Gastrocnemius medialis (tissue), 4 donors: ENCODE data around the gene MIGA1. TPM values are rescaled to one million over a fixed set of nuclear protein-coding genes. Genes with fewer than 3 reads are reported as not detected.

Experiments used
- ATAC-seq, 2 donors: fragments of 150-250 bp; one replicate each; pipeline ENCODE4 v1.9.1; 2016
- DNase-seq, 2 donors: peaks; one replicate each; pipeline ENCODE4 v3.0.0-alpha.2; 2019
- H3K27ac ChIP-seq, 4 donors: fragments of 200-600 bp; sonication (generic); 1 replicate in 1 of 4; 2 replicates in 3 of 4; pipeline ENCODE4 v1.5.1; 2016 to 2018; ENCODE audit warnings: mild to moderate bottlenecking in 2 of 4, moderate library complexity in 1 of 4
- H3K27me3 ChIP-seq, 3 donors: fragments of 200-600 bp; sonication (generic) in 2 of 3; 1 replicate in 1 of 3; 2 replicates in 2 of 3; pipeline versions ENCODE4 v1.5.1 to v1.6.0; 2016 to 2019; ENCODE audit warnings: mild to moderate bottlenecking in 1 of 3, moderate library complexity in 1 of 3
- H3K36me3 ChIP-seq, 2 donors: fragments of 200-600 bp; sonication (generic) in 1 of 2; one replicate each; pipeline ENCODE4 v1.5.1; 2017 to 2018
- H3K4me1 ChIP-seq, 2 donors: fragments of 200-600 bp; sonication (generic) in 1 of 2; one replicate each; pipeline ENCODE4 v1.5.1; 2016 to 2017; ENCODE audit warnings: mild to moderate bottlenecking in 2 of 2
- H3K4me3 ChIP-seq, 4 donors: fragments of 200-600 bp; sonication (generic) in 3 of 4; 1 replicate in 1 of 4; 2 replicates in 3 of 4; pipeline ENCODE4 v1.5.1; 2016 to 2019; ENCODE audit warnings: mild to moderate bottlenecking in 2 of 4
- H3K9me3 ChIP-seq, 3 donors: fragments of 200-600 bp; sonication (generic) in 2 of 3; 1 replicate in 1 of 3; 2 replicates in 2 of 3; pipeline ENCODE4 v1.5.1; 2016 to 2019
- POLR2A ChIP-seq, 2 donors: fragments of 450-650 bp; IDR thresholded peaks; one replicate each; pipeline ENCODE4 v1.6.1; 2017; ENCODE audit warnings: antibody characterized with exemption in 2 of 2, mild to moderate bottlenecking in 2 of 2, moderate library complexity in 2 of 2
- in situ Hi-C, 4 donors: fragments of 200-750 bp; cut with MboI; loops; one replicate each; pipeline versions ENCODE4 v1.15.0 to v1.8.0; 2017; ENCODE audit warnings: low sequenced_read_pairs in 4 of 4
- intact Hi-C: fragments of 100-400 bp; cut with DNase I; formaldehyde crosslinking; loops from one replicate; pipeline ENCODE4 v1.15.1; 2023; ENCODE audit warnings: low total_unique reads
- total RNA-seq, 4 donors: library from RNA; depleted of rRNA; stranded (reverse); fragments of >200 nt; gene quantifications; one replicate each; pipeline versions ENCODE4 v1.1.0 to v1.2.3, GENCODE V29; 2016
- TF ChIP-seq, protein P1 (sequence below), 5 experiments: fragments of 450-650 bp in 3 of 5; fragments of 200-600 bp in 2 of 5; sonication (generic) in 2 of 5; IDR thresholded peaks in 4 of 5; conservative IDR thresholded peaks in 1 of 5; 1 replicate in 4 of 5; 2 replicates in 1 of 5; pipeline ENCODE4 v1.5.1; 2016 to 2019; ENCODE audit warnings: antibody characterized with exemption in 5 of 5, mild to moderate bottlenecking in 3 of 5, moderate library complexity in 3 of 5

MIGA1 gene
- total RNA-seq, 4 donors from 2014 or later = 15.0 to 21.7 (median 19.2) TPM

DNA sequence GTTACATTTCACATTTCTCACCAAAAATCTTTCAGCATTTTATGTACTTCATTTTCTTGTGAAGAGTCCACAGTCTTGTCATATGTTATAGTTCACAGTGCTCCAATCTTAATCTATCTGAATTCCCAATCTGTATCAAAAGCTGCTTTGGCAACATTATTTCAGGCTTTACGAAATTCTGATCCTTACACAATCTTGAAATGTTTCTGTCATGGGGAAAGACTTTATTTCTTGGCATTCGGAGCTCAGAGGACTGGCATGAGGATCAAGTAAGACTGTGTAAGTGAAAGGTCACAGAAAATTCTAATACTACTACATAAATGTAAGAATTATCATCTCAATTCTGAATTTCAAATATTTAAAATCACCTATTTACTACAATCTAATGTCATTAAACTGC is 21.8 kb upstream of the MIGA1 start:
- no peaks in the 10 kb centered on the region for H3K27me3 ChIP-seq
- TF ChIP-seq POLR2A (IDR thresholded peaks at IDR 0.05) = no peak
- TF ChIP-seq, protein P1, sequence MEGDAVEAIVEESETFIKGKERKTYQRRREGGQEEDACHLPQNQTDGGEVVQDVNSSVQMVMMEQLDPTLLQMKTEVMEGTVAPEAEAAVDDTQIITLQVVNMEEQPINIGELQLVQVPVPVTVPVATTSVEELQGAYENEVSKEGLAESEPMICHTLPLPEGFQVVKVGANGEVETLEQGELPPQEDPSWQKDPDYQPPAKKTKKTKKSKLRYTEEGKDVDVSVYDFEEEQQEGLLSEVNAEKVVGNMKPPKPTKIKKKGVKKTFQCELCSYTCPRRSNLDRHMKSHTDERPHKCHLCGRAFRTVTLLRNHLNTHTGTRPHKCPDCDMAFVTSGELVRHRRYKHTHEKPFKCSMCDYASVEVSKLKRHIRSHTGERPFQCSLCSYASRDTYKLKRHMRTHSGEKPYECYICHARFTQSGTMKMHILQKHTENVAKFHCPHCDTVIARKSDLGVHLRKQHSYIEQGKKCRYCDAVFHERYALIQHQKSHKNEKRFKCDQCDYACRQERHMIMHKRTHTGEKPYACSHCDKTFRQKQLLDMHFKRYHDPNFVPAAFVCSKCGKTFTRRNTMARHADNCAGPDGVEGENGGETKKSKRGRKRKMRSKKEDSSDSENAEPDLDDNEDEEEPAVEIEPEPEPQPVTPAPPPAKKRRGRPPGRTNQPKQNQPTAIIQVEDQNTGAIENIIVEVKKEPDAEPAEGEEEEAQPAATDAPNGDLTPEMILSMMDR (IDR thresholded peaks at IDR 0.05 in 4 of 5, conservative IDR thresholded peaks at IDR 0.05 in 1 of 5) = no peak
- in situ Hi-C loops = loop anchor here in 1 of 4 donors (25.0 kb wide), 1 partner anchor 355 kb away; no protein-coding TSS in a partner anchor
- no peaks in the 10 kb centered on the region for H3K36me3 ChIP-seq
- H3K9me3 ChIP-seq = no peaks in the 10 kb centered on the region
- H3K4me3 ChIP-seq = peak overlapping the region in 1 of 4 donors; percentile 84
- intact Hi-C loops = loop anchor here (2.0 to 5.0 kb wide), 2 partner anchors 75 to 145 kb away; partner anchors contain the start of gene ZZZ3
- ATAC-seq (peak; percentile 18 to 35), DNase-seq (no peak)
- peaks cover 35 to 45% of the 10 kb centered on the region in 2 donors for H3K4me1 ChIP-seq
- peak overlapping the region; percentile 82 to 97 (median 88) for H3K27ac ChIP-seq

DNA sequence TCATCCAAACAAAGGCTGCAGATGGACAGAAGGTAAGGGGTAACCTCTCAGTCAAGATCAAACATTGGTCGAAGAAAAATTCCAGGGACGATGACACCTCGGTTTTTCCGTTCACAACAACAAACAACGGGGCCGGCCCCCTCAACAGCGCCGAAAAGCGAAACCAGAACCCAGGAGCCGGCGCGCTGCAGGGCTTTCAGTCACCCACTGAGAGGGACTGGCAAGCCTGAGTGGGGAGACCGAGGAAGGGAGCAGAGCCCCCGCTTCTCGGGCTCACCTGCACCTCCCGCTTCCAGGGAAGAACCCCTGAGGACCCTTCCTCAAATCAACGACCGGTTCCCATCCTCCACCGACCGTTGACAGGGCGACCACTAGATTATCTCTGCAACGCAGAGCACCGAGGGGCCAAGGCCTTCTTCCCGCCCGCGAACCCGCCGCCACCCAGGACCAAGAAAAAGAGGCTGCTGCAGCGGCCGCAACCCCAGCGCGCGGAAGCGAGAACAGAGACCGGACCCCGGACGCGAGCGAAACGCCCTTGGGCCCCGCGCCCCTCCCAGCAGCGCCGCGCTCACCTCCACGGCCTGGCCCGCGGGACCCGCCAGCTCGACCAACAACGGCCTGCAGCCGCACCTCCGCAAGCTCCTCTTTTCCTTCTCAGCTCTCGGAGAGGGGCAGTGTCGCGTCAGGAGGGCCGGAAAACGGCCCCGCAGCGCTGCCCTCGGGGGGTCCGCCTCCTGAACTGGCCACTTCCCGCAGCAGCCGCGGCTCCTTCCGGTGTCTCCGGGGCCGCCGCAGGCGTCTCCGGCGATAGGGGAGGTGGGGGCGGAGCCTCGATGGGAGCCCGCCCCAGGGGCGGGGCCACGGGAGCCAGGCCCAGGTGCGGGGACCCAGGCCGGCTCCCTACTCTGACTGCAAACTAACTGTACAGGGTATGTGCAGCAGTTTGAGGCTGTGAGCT is 20.1 kb upstream of the MIGA1 start, which contains the start of gene USP33:
TSS of gene USP33 (minus strand) at position 782 of the 958 bp plus-strand sequence. CDS start 18,155 bp downstream, outside the sequence.
- Histone ChIP-seq H3K4me3 (peak within 1 kb of the TSS; percentile 84 to 100 (median 94)), H3K9me3 (no peaks in the 10 kb centered on the region), H3K27ac (peak within 1 kb of the TSS; percentile 82 to 97 (median 88)), H3K27me3 (no peaks in the 10 kb centered on the region), H3K36me3 (no peaks in the 10 kb centered on the region), H3K4me1 (peaks cover 29 to 36% of the 10 kb centered on the region in 2 donors)
- ATAC-seq = peak; percentile 88 to 93
- in situ Hi-C loops (loop anchor here in 1 of 4 donors (25.0 kb wide), 1 partner anchor 353 kb away; no protein-coding TSS in a partner anchor), intact Hi-C loops (loop anchor here (1.0 to 5.0 kb wide), 3 partner anchors 20 to 143 kb away; partner anchors contain the start of genes MIGA1 and ZZZ3)
- peak; percentile 78 to 85 for TF ChIP-seq POLR2A (IDR thresholded peaks at IDR 0.05)
- TF ChIP-seq, protein P1 (IDR thresholded peaks at IDR 0.05 in 4 of 5, conservative IDR thresholded peaks at IDR 0.05 in 1 of 5) = no peak
- peak; percentile 78 to 84 for DNase-seq

DNA sequence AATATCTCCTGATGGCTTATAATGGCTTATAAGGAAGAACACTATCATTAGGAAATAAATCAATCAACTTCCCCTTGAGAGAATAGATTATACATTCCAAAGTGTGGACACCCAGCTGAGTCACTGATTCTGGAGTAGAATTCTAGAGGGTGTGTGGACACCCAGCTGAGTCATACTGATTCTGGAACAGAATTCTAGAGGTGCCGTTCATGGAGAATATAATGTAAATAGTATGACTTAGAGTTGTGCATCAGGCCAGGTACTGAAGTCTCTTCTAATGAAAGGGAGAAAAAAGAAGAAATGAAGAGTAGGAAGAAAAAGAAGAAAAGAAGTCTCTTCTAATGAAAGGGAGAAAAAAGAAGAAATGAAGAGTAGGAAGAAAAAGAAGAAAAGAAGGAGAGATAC is 17.4 kb upstream of the MIGA1 start:
- Histone ChIP-seq H3K9me3 (no peaks in the 10 kb centered on the region), H3K4me3 (no peak overlapping the region), H3K27me3 (no peaks in the 10 kb centered on the region), H3K4me1 (peaks cover 16 to 18% of the 10 kb centered on the region in 2 donors), H3K27ac (no peak overlapping the region), H3K36me3 (no peaks in the 10 kb centered on the region)
- TF ChIP-seq, protein P1 (IDR thresholded peaks at IDR 0.05 in 4 of 5, conservative IDR thresholded peaks at IDR 0.05 in 1 of 5) = no peak
- TF ChIP-seq POLR2A (IDR thresholded peaks at IDR 0.05) = no peak
- in situ Hi-C loops = loop anchor here in 1 of 4 donors (25.0 kb wide), 1 partner anchor 350 kb away; no protein-coding TSS in a partner anchor
- no peak for ATAC-seq
- intact Hi-C loops = no loop called here
- no peak for DNase-seq

DNA sequence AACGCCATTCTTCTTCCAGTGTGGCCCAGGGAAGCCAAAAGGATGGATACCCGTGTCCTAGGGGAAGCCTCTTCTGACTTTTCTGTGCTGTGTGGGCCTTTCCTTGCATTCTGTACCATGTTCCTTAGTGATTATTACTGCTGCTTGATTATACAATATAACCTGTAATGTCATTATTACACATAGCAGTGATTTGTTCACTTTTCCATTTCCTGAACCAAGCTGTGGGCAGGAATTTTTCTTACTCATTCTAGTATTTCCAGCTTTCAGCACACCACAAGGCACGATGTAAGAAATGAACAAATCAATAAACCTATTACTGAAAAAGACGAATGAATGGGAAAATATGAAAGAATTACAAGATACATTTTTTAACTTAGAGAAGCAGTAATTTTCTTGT is 11.4 kb upstream of the MIGA1 start:
- intact Hi-C loops = no loop called here
- no peak overlapping the region for H3K27ac ChIP-seq
- TF ChIP-seq, protein P1 (IDR thresholded peaks at IDR 0.05 in 4 of 5, conservative IDR thresholded peaks at IDR 0.05 in 1 of 5) = no peak
- no peak for TF ChIP-seq POLR2A (IDR thresholded peaks at IDR 0.05)

More for the DNA sequence above, 11.4 kb upstream of the MIGA1 start:
- in situ Hi-C loops = loop anchor here in 1 of 4 donors (25.0 kb wide), 1 partner anchor 344 kb away; no protein-coding TSS in a partner anchor
- Histone ChIP-seq H3K9me3 (no peaks in the 10 kb centered on the region), H3K4me1 (no peaks in the 10 kb centered on the region), H3K36me3 (no peaks in the 10 kb centered on the region), H3K4me3 (no peak overlapping the region), H3K27me3 (no peaks in the 10 kb centered on the region)
- ATAC-seq (no peak), DNase-seq (no peak)
